WTC11 (cell line): ENCODE measurements around the gene KLHDC3. TPM values are rescaled to one million over a fixed set of nuclear protein-coding genes. Genes with fewer than 3 reads are reported as not detected.
A peak's percentile ranks its signal among the peaks of the same experiment; 100 is the strongest.

ENCODE experiments used
- CBFB ChIP-seq: sonication (generic); formaldehyde crosslinking; IDR thresholded peaks from 2 replicates; pipeline ENCODE4 v1.8.1; 2022; ENCODE audit warnings: mild to moderate bottlenecking, low read depth, missing genetic modification reagents
- CREB1 ChIP-seq: sonication (generic); formaldehyde crosslinking; IDR thresholded peaks from 2 replicates; pipeline ENCODE4 v1.8.0; 2023; ENCODE audit warnings: mild to moderate bottlenecking, missing genetic modification reagents
- E2F4 ChIP-seq: sonication (generic); formaldehyde crosslinking; IDR thresholded peaks from 2 replicates; pipeline ENCODE4 v1.8.1; 2022; ENCODE audit warnings: low read depth, mild to moderate bottlenecking, moderate library complexity, missing genetic modification reagents, borderline replicate concordance
- FOXK1 ChIP-seq: sonication (generic); formaldehyde crosslinking; IDR thresholded peaks from 2 replicates; pipeline ENCODE4 v1.8.0; 2022; ENCODE audit warnings: mild to moderate bottlenecking, moderate library complexity, missing genetic modification reagents
- FOXP4 ChIP-seq: sonication (generic); formaldehyde crosslinking; IDR thresholded peaks from 2 replicates; pipeline ENCODE4 v1.8.0; 2022; ENCODE audit warnings: mild to moderate bottlenecking, missing genetic modification reagents
- JAZF1 ChIP-seq: fragments of 250-450 bp; sonication (Bioruptor Pico); IDR thresholded peaks from 2 replicates; pipeline ENCODE4 v1.9.0; 2021; ENCODE audit warnings: moderate library complexity, mild to moderate bottlenecking, inconsistent platforms
- JUN ChIP-seq: sonication (generic); formaldehyde crosslinking; IDR thresholded peaks from 2 replicates; pipeline ENCODE4 v1.8.0; 2023; ENCODE audit warnings: mild to moderate bottlenecking, missing genetic modification reagents
- MXD4 ChIP-seq: fragments of 250-450 bp; sonication (Bioruptor Pico); IDR thresholded peaks from 2 replicates; pipeline ENCODE4 v1.8.0; 2021; ENCODE audit warnings: mild to moderate bottlenecking, moderate library complexity, borderline replicate concordance
- MYBL2 ChIP-seq: sonication (generic); formaldehyde crosslinking; IDR thresholded peaks from 2 replicates; pipeline ENCODE4 v1.8.1; 2023; ENCODE audit warnings: mild to moderate bottlenecking, moderate library complexity, missing genetic modification reagents
- NFE2L1 ChIP-seq: sonication (generic); formaldehyde crosslinking; IDR thresholded peaks from 2 replicates; pipeline ENCODE4 v1.8.1; 2023; ENCODE audit warnings: missing genetic modification reagents
- NFYB ChIP-seq: sonication (generic); formaldehyde crosslinking; conservative IDR thresholded peaks from 2 replicates; pipeline ENCODE4 v1.8.0; 2022; ENCODE audit warnings: low read depth, missing genetic modification reagents
- NR1H2 ChIP-seq: sonication (generic); formaldehyde crosslinking; IDR thresholded peaks from 2 replicates; pipeline ENCODE4 v1.9.0; 2021; ENCODE audit warnings: mild to moderate bottlenecking, moderate library complexity, missing genetic modification reagents
- NR2C2 ChIP-seq: sonication (generic); formaldehyde crosslinking; IDR thresholded peaks from 2 replicates; pipeline ENCODE4 v1.8.0; 2022; ENCODE audit warnings: mild to moderate bottlenecking, missing genetic modification reagents
- RELA ChIP-seq: sonication (generic); formaldehyde crosslinking; IDR thresholded peaks from 2 replicates; pipeline ENCODE4 v1.8.1; 2022; ENCODE audit warnings: missing genetic modification reagents, mild to moderate bottlenecking, borderline replicate concordance
- RORB ChIP-seq: fragments of 250-450 bp; sonication (Bioruptor Pico); IDR thresholded peaks from 2 replicates; pipeline ENCODE4 v1.9.0; 2021; ENCODE audit warnings: mild to moderate bottlenecking
- SMAD3 ChIP-seq: sonication (generic); formaldehyde crosslinking; IDR thresholded peaks from 2 replicates; pipeline ENCODE4 v1.8.0; 2022; ENCODE audit warnings: missing genetic modification reagents, mild to moderate bottlenecking, borderline replicate concordance
- STAT6 ChIP-seq: sonication (generic); formaldehyde crosslinking; conservative IDR thresholded peaks from 2 replicates; pipeline ENCODE4 v1.8.1; 2023; ENCODE audit warnings: mild to moderate bottlenecking, low read depth, missing genetic modification reagents, moderate library complexity
- TCF7 ChIP-seq: sonication (generic); formaldehyde crosslinking; IDR thresholded peaks from 2 replicates; pipeline ENCODE4 v1.8.0; 2022; ENCODE audit warnings: mild to moderate bottlenecking, low read depth, missing genetic modification reagents, moderate library complexity
- ZBTB43 ChIP-seq: sonication (generic); formaldehyde crosslinking; IDR thresholded peaks from 2 replicates; pipeline ENCODE4 v1.8.1; 2023; ENCODE audit warnings: mild to moderate bottlenecking, missing genetic modification reagents
- ZNF138 ChIP-seq: sonication (generic); formaldehyde crosslinking; conservative IDR thresholded peaks from 2 replicates; pipeline ENCODE4 v1.8.1; 2022; ENCODE audit warnings: mild to moderate bottlenecking, moderate library complexity, missing genetic modification reagents
- ZNF219 ChIP-seq: sonication (generic); formaldehyde crosslinking; IDR thresholded peaks from 2 replicates; pipeline ENCODE4 v1.8.0; 2023; ENCODE audit warnings: missing genetic modification reagents, mild to moderate bottlenecking, borderline replicate concordance
- ZNF423 ChIP-seq: fragments of 250-450 bp; sonication (Bioruptor Pico); IDR thresholded peaks from 2 replicates; pipeline ENCODE4 v2.1.2; 2022; ENCODE audit warnings: mild to moderate bottlenecking, moderate library complexity
- ZNF671 ChIP-seq: fragments of 250-450 bp; sonication (Bioruptor Pico); IDR thresholded peaks from 2 replicates; pipeline ENCODE4 v1.8.0; 2021; ENCODE audit warnings: mild to moderate bottlenecking
- ZSCAN18 ChIP-seq: fragments of 250-450 bp; sonication (Bioruptor Pico); IDR thresholded peaks from 2 replicates; pipeline ENCODE4 v2.1.2; 2022; ENCODE audit warnings: mild to moderate bottlenecking, moderate library complexity
- total RNA-seq: library from RNA; stranded (reverse); gene quantifications from 3 replicates; pipeline ENCODE4 v1.2.3, GENCODE V29; 2021
- TF ChIP-seq, protein P1 (sequence below): sonication (generic); formaldehyde crosslinking; IDR thresholded peaks from 2 replicates; pipeline ENCODE4 v1.8.1; 2022; ENCODE audit warnings: mild to moderate bottlenecking, missing genetic modification reagents, moderate library complexity, borderline replicate concordance
- TF ChIP-seq, protein P2 (sequence below): sonication (generic); formaldehyde crosslinking; IDR thresholded peaks from 2 replicates; pipeline ENCODE4 v1.8.1; 2022; ENCODE audit warnings: low read depth, missing genetic modification reagents, borderline replicate concordance
- TF ChIP-seq, protein P3 (sequence below): sonication (generic); formaldehyde crosslinking; IDR thresholded peaks from 2 replicates; pipeline ENCODE4 v1.8.1; 2023; ENCODE audit warnings: mild to moderate bottlenecking, missing genetic modification reagents, moderate library complexity

The KLHDC3 gene
- total RNA-seq, 1 experiment from 2014 or later = 172 TPM

GRCh38 chr6:42984001-42984923 is 29.8 kb upstream of the KLHDC3 start, which contains the start of gene PPP2R5D (continued):
- TF ChIP-seq ZBTB43 (CRISPR knock-in tag) (0 out of 2 replicates have a peak, but pooled peaks have one; percentile 47), ZNF423 (no peak), FOXK1 (CRISPR knock-in tag) (no peak), JUN (CRISPR knock-in tag) (no peak), RELA (no peak), STAT6 (no peak), CREB1 (CRISPR knock-in tag) (no peak), E2F4 (CRISPR knock-in tag) (no peak), ZNF138 (CRISPR knock-in tag) (no peak), ZNF671 (CRISPR knock-in tag) (no peak), TCF7 (CRISPR knock-in tag) (no peak), NR2C2 (CRISPR knock-in tag) (no peak), JAZF1 (CRISPR knock-in tag) (no peak), NFE2L1 (no peak), ZSCAN18 (CRISPR knock-in tag) (no peak), SMAD3 (CRISPR knock-in tag) (no peak), FOXP4 (CRISPR knock-in tag) (0 out of 2 replicates have a peak, but pooled peaks have one; percentile 51), RORB (no peak), CBFB (CRISPR knock-in tag) (no peak), ZNF219 (CRISPR knock-in tag) (no peak), NR1H2 (no peak), MXD4 (CRISPR knock-in tag) (no peak), NFYB (peak; percentile 78), MYBL2 (CRISPR knock-in tag) (0 out of 2 replicates have a peak, but pooled peaks have one; percentile 56)
- TF ChIP-seq, protein P1, sequence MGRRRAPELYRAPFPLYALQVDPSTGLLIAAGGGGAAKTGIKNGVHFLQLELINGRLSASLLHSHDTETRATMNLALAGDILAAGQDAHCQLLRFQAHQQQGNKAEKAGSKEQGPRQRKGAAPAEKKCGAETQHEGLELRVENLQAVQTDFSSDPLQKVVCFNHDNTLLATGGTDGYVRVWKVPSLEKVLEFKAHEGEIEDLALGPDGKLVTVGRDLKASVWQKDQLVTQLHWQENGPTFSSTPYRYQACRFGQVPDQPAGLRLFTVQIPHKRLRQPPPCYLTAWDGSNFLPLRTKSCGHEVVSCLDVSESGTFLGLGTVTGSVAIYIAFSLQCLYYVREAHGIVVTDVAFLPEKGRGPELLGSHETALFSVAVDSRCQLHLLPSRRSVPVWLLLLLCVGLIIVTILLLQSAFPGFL (CRISPR knock-in tag) = no peak
- TF ChIP-seq, protein P2, sequence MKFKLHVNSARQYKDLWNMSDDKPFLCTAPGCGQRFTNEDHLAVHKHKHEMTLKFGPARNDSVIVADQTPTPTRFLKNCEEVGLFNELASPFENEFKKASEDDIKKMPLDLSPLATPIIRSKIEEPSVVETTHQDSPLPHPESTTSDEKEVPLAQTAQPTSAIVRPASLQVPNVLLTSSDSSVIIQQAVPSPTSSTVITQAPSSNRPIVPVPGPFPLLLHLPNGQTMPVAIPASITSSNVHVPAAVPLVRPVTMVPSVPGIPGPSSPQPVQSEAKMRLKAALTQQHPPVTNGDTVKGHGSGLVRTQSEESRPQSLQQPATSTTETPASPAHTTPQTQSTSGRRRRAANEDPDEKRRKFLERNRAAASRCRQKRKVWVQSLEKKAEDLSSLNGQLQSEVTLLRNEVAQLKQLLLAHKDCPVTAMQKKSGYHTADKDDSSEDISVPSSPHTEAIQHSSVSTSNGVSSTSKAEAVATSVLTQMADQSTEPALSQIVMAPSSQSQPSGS (CRISPR knock-in tag) = no peak
- TF ChIP-seq, protein P3, sequence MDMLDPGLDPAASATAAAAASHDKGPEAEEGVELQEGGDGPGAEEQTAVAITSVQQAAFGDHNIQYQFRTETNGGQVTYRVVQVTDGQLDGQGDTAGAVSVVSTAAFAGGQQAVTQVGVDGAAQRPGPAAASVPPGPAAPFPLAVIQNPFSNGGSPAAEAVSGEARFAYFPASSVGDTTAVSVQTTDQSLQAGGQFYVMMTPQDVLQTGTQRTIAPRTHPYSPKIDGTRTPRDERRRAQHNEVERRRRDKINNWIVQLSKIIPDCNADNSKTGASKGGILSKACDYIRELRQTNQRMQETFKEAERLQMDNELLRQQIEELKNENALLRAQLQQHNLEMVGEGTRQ (CRISPR knock-in tag) = no peak
